SK-N-MC (cell line): Measurements from ENCODE around the gene CCN5.

Experiments
- EZH2 ChIP-seq: fragments of 200-600 bp; sonication (generic); IDR thresholded peaks from one replicate; pipeline ENCODE4 v1.6.1; 2017; ENCODE audit warnings: antibody characterized with exemption
- FOXP2 ChIP-seq: optimal IDR thresholded peaks from 2 replicates; pipeline ENCODE3; 2011; ENCODE audit warnings: mild to moderate bottlenecking, moderate library complexity; ENCODE audit not compliant: insufficient read depth; ENCODE audit errors: extremely low read length, control extremely low read depth
- POLR2AphosphoS5 ChIP-seq: IDR thresholded peaks from 2 replicates; pipeline ENCODE4 v1.6.1; 2012; ENCODE audit warnings: mild to moderate bottlenecking, low read depth, low read length, borderline replicate concordance

GRCh38 chr20:44695674-44696300 lies 19.4 kb upstream of the CCN5 start:
- no peak for TF ChIP-seq EZH2
- no peak for TF ChIP-seq POLR2AphosphoS5
- TF ChIP-seq FOXP2, result no peak
